Activated CD4-positive, alpha-beta T cell treated with anti-CD3 and anti-CD28 coated beads, Interleukin-10, Interleukin-2, amounts not matched to agents 100 ng/mL and 50 ng/mL, durations not matched to agents 16 hours and 8 hours (primary cell): ENCODE data around the gene GPR89A.

Experiments used
- DNase-seq: peaks from one replicate; pipeline ENCODE4 v3.0.0-alpha.2; 2020

Gene GPR89A

GRCh38 chr1:145719230-145720079 lies 111.7 kb downstream of the GPR89A start, which contains the start of gene CD160:
TSS of gene CD160 (plus strand) at chr1:145719499. CDS start at chr1:145728328, 8,829 bp downstream.
- DNase-seq, result peak; percentile 58
